GM21619 (cell line): ENCODE measurements around the gene MATR3.
"Not testable (repeated sequence)": the region's sequence is repeated elsewhere in the genome, so short reads cannot be mapped to it uniquely, and the experiment has no call there.

Source experiments
- ATAC-seq: cut with Tn5 transposase; IDR thresholded peaks from one replicate; pipeline ENCODE4 v1.9.1; 2021; ENCODE audit not compliant: unreplicated experiment

MATR3 gene

DNA sequence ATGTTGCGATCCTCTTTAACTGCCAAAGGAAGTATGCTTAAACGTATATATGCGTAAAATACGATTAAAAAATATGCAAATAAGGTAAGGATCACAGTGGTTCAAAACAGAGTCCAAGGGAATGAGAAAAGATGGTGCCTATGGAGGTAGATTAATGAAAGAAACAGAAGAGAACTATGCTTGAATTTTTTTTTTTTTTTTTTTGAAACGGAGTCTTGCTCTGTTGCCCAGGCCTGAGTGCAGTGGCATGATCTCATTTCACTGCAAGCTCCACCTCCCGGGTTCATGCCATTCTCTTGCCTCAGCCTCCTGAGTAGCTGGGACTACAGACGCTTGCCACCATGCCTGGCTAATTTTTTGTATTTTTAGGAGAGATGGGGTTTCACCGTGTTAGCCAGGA lies 51.9 kb downstream of the MATR3 start:
- ATAC-seq: not testable (repeated sequence)

- not testable (repeated sequence) for ATAC-seq
Measured at GRCh38 chr5:139347863-139348262, 54.3 kb downstream of the MATR3 start.

DNA sequence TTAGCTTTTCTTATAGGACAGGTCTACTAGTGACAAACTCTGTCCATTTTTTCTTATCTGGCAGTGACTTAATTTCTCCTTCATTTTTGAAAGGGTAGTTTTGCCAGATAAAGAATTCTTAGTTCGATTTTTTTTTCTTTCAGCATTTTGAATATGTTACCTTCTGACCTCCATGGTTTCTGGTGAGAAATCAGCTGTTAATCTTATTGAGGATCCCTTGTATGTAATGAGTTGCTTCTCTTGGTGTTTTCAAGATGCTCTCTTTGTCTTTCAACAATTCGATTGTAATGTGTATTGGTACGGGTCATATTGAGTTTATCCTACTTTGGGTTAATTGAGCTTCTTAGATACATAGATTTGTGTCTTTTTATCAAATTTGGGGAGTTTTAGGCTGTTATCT lies 60.6 kb downstream of the MATR3 start:
- no peak for ATAC-seq

DNA sequence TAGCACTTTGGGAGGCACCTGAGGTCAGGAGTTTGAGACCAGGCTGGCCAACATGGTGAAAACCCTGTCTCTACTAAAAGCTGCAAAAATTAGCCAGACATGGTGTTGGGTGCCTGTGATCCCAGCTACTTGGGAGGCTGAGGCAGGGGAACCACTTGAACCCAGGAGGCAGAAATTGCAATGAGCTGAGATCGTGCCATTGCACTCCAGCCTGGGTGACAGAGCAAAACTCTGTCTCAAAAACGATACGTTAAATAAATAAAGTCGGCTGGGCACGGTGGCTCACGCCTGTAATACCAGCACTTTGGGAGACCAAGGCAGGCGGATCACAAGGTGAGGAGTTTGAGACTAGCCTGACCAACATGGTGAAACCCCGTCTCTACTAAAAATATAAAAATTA lies 62.4 kb downstream of the MATR3 start:
- ATAC-seq: not testable (repeated sequence)

GRCh38 chr5:139358064-139358463 lies 64.5 kb downstream of the MATR3 start:
- no peak for ATAC-seq

- no peak for ATAC-seq
Measured at GRCh38 chr5:139360384-139360783, 66.8 kb downstream of the MATR3 start.

DNA sequence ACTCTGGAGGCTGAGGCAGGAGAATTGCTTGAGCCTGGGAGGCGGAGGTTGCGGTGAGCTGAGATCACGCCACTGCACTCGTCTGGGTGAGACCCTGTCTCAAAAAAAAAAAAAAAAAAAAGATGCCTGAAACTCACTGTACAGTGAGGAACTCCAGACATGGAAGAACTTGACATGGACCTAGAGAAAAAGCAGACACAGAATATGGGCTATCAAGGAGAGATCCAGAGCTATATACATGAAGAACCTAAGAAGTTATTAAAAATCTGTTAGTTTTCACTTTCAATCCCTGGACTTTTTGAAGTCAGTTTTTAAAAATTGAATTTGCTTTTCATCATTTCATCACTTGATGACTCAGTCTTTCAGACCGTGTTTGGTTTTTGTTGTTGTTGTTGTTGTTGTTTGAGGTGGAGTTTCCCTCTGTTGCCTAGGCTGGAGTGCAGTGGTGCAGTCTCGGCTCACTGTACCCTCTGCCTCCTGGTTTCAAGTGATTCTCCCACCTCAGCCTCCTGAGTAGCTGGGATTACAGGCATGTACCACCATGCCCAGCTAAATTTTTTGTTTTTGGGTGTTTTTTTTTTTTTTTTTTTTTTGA lies 68.4 kb downstream of the MATR3 start:
- ATAC-seq: no peak

DNA sequence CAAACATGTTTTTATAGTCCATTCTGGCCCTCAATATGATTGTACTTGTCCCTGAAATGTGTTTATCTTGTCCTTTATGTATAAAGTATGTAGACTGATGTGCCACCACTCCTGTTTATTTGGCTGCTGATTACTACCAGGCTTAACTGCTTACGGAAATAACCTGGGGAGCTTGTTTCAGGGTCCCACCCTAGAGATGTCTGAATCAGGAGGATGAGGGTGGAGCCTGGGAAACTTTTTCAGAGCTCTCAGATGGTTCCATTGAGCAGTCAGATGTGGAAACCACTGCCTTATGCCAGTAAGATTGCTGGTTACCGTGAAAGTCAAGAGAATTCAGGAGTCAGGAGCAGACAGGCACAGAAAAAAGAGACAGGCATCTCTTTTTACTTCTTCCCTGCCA lies 70.4 kb downstream of the MATR3 start:
- no peak for ATAC-seq

DNA sequence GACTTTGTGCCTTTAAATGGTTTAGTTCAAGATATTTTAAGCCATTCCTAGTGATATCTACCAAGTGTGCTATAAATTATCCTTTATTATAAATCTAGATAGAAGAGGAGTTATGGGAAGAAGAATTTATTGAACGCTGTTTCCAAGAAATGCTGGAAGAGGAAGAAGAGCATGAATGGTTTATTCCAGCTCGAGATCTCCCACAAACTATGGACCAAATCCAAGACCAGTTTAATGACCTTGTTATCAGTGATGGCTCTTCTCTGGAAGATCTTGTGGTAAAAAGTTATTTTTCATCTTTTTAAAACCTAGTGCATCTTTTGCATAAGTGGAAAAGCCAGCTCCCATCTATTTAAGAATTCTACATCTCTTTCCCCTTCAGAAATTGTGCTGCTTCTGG lies 70.9 kb downstream of the MATR3 start:
- no peak for ATAC-seq

- ATAC-seq: no peak
Measured at GRCh38 chr5:139368613-139369012, 75.1 kb downstream of the MATR3 start.

- ATAC-seq: no peak
Measured at GRCh38 chr5:139369181-139369580, 75.6 kb downstream of the MATR3 start.

GRCh38 chr5:139371482-139372435 lies 78.2 kb downstream of the MATR3 start:
- ATAC-seq: no peak

- ATAC-seq: no peak
Measured at GRCh38 chr5:139374909-139375308, 81.4 kb downstream of the MATR3 start.

DNA sequence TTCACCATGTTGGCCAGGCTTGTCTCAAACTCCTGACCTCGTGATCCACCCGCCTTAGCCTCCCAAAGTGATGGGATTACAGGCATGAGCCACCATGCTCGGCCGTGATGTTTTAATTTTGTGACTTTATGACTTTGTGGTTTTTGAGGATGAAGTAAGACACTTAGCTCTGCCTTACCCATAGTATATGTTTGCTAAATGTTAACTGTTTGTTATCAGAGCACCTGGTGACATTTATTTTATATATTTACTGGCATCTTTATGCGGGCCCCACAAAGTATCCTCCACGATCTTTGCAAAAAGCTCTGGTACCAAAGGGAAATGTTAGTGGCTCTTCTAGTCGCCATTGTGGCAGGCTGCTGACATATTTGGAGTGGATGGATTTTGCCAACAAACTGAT lies 82.8 kb downstream of the MATR3 start:
- no peak for ATAC-seq

DNA sequence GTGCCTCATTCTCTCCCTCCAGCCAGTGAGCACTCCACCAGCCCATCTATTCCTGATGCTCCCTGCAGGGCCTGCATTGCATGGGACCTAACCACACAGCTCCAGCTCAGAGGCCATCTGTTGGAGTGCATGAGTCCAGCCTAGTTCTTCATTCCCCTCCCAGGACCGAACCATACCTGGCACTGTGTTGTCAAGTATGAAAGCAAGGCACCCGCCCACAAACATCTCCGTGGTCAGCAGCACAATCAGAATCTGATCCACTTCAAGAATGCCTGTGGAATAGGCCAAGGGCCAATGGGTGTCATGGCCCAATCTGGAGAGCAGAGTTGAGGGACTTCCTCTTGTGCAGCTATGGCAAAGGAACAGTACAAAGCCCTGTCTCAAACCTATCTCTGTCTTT lies 83.7 kb downstream of the MATR3 start:
- no peak for ATAC-seq

- no peak for ATAC-seq
Measured at GRCh38 chr5:139378101-139378825, 84.7 kb downstream of the MATR3 start.

DNA sequence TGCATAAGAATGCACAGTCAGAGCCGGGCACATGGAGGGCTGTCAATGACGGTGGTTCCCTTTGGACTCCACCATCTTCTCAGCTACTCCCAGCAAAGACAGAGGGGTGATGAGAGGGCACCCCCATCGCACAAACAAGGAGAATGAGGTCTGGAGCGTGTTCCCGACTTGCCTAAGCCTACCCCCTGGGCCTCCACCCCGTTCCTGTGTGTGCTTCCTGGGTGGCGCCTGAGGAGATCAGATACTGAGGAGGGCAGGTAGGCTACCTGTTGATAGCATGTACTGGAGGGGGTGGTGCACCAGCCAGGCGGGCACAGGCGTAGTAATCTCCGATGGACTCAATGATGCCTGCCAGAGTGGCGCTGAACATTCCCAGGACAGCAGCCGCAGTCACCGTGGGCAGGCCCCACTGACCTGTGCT lies 85.4 kb downstream of the MATR3 start:
- ATAC-seq: no peak

GRCh38 chr5:139379626-139380449 lies 86.3 kb downstream of the MATR3 start:
- ATAC-seq: no peak
